AG08396 (cell line): ENCODE data around the gene CEP72.
A peak's percentile ranks its signal among the peaks of the same experiment; 100 is the strongest.

Experiments used
- DNase-seq: peaks from one replicate; pipeline ENCODE4 v3.0.0; 2012; ENCODE audit warnings: low spot score, mixed read lengths

CEP72 gene

GRCh38 chr5:658103-658502 lies 46.0 kb downstream of the CEP72 start:
- DNase-seq = no peak

- no peak for DNase-seq
Observed at GRCh38 chr5:659496-660263, 47.5 kb downstream of the CEP72 start.

GRCh38 chr5:660491-661030 lies 48.4 kb downstream of the CEP72 start:
- no peak for DNase-seq

- DNase-seq = no peak
Observed at GRCh38 chr5:661891-662750, 50.0 kb downstream of the CEP72 start.

- no peak for DNase-seq
Observed at GRCh38 chr5:662751-663435, 50.8 kb downstream of the CEP72 start.

- no peak for DNase-seq
Observed at GRCh38 chr5:663436-664342, 51.5 kb downstream of the CEP72 start.

GRCh38 chr5:664343-664993 lies 52.3 kb downstream of the CEP72 start:
- DNase-seq = no peak

GRCh38 chr5:664994-665360 lies 52.8 kb downstream of the CEP72 start:
- no peak for DNase-seq

- no peak for DNase-seq
Observed at GRCh38 chr5:665541-665955, 53.4 kb downstream of the CEP72 start.

GRCh38 chr5:665956-666711 lies 54.0 kb downstream of the CEP72 start:
- no peak for DNase-seq

- DNase-seq = no peak
Observed at GRCh38 chr5:666816-667498, 54.8 kb downstream of the CEP72 start.

- DNase-seq = no peak
Observed at GRCh38 chr5:668283-668995, 56.3 kb downstream of the CEP72 start.

GRCh38 chr5:669111-669841 lies 57.1 kb downstream of the CEP72 start:
- DNase-seq = peak; percentile 61

- DNase-seq = no peak
Observed at GRCh38 chr5:669842-670395, 57.8 kb downstream of the CEP72 start.

GRCh38 chr5:670396-671270 lies 58.5 kb downstream of the CEP72 start:
- DNase-seq = no peak

GRCh38 chr5:671459-672328 lies 59.6 kb downstream of the CEP72 start:
- DNase-seq = peak; percentile 87
